AG10803 (cell line): ENCODE results near the gene SRF.
"Not testable (repeated sequence)": the region's sequence is repeated elsewhere in the genome, so short reads cannot be mapped to it uniquely, and the experiment has no call there.

ENCODE experiments used
- DNase-seq: peaks from one replicate; pipeline ENCODE4 v3.0.0; 2010; ENCODE audit warnings: low read depth
- H3K4me3 ChIP-seq: 2 replicates; pipeline ENCODE4 v1.5.1; 2011; ENCODE audit warnings: mild to moderate bottlenecking, low read length, control low read depth
- CTCF ChIP-seq: conservative IDR thresholded peaks from 2 replicates; pipeline ENCODE4 v1.5.1; 2011; ENCODE audit warnings: mild to moderate bottlenecking, low read length, control low read depth, inconsistent platforms

SRF gene

DNA sequence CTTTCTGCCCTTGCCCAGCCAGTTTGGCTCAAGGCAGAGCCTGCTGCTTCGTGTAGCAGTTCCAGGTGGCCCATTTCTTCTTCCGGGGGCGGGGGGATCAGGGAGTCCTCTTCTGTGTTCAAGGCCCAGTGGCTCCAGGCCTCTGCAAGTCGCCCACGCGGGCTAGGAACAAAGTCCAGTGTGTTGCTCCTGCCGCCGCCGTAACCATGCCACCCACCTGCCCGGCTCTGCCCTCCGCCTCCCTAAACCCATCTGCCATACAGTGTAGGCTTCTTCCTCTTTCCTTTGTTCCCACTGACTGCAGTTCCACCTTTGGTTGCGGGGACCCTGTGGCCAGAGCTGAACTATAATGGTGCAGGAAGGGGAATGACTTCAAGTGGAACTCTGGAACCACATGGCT is 43.9 kb upstream of the SRF start:
- no peak overlapping the region for H3K4me3 ChIP-seq
- no peak for TF ChIP-seq CTCF
- DNase-seq = no peak

- TF ChIP-seq CTCF = no peak
- no peak overlapping the region for H3K4me3 ChIP-seq
- peak; percentile 73 for DNase-seq
These were observed 43.2 kb upstream of the SRF start for GRCh38 chr6:43127877-43128276.

GRCh38 chr6:43128926-43129325 is 42.1 kb upstream of the SRF start:
- peak; percentile 66 for DNase-seq

GRCh38 chr6:43129434-43130194 is 41.5 kb upstream of the SRF start:
- TF ChIP-seq CTCF = peak; percentile 84
- peak; percentile 54 for DNase-seq
- H3K4me3 ChIP-seq = no peak overlapping the region

More at GRCh38 chr6:43128926-43129325, 42.1 kb upstream of the SRF start:
- no peak for TF ChIP-seq CTCF
- no peak overlapping the region for H3K4me3 ChIP-seq

- no peak for DNase-seq
- no peak for TF ChIP-seq CTCF
- no peak overlapping the region for H3K4me3 ChIP-seq
These were observed 40.6 kb upstream of the SRF start for GRCh38 chr6:43130429-43130828.

DNA sequence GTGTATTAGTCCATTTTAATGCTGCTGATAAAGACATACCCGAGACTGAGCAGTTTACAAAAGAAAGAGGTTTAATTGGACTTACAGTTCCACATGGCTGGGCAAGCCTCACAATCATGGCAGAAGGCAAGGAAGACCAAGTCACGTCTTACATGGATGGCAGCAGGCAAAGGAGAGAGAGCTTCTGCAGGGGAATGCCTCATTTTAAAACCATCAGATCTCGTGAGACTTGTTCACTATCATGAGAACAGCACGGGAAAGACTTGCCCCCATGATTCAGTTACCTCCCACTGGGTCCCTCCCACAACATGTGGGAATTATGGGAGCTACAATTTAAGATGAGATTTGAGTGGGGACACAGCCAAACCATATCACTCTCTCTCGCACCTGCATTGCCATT is 39.7 kb upstream of the SRF start:
- DNase-seq, H3K4me3 ChIP-seq: not testable (repeated sequence)

DNA sequence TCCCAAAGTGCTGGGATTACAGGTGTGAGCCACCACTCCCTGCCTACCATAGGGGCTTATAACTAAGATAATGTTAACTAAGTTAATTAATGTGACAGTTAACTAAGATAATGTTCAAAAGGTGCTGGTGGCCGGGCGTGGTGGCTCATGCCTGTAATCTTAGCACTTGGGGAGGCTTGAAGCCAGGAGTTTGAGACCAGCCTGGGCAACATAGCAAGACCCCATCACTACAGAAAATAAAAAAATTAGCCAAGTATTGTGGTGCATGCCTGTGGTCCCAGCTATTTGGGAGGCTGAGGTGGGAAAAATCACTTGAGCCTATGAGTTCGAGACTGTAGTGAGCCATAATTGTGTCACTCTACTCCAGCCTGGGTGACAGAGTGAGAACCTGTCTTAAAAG is 32.8 kb upstream of the SRF start:
- DNase-seq = no peak
- no peak for TF ChIP-seq CTCF
- no peak overlapping the region for H3K4me3 ChIP-seq

DNA sequence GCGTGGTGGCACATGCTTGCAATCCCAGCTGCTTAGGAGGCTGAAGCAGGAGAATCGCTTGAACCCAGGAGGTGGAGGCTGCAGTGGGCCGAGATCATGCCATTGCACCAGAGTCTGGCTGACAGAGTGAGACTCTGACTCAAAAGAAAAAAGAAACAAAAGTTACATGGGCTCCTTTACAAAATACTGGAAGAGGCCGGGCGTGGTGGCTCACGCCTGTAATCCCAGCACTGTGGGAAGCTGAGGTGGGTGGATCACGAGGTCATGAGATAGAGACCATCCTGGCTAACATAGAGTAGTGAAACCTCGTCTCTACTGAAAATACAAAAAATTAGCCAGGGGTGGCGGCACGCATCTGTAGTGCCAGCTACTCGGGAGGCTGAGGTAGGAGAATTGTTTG is 31.1 kb upstream of the SRF start:
- H3K4me3 ChIP-seq, DNase-seq: not testable (repeated sequence)
